Upper lobe of left lung (tissue), 6 donors: ENCODE results near the gene SORCS3. TPM values are rescaled to one million over a fixed set of nuclear protein-coding genes. Genes with fewer than 3 reads are reported as not detected.

Source experiments
- ATAC-seq, 2 donors: fragments of 200-7000 bp; cut with Tn5 transposase; one replicate each; pipeline ENCODE4 v1.9.1; 2022; ENCODE audit warnings: mild to moderate bottlenecking in 2 of 2, moderate library complexity in 2 of 2; ENCODE audit not compliant: low FRiP score in 2 of 2
- DNase-seq, 2 donors: peaks; one replicate each; pipeline ENCODE4 v3.0.0-alpha.2; 2019 to 2020
- H3K27ac ChIP-seq, 4 donors: fragments of 200-600 bp; sonication (generic); one replicate each; pipeline ENCODE4 v1.5.1; 2016 to 2019
- H3K27me3 ChIP-seq, 4 donors: fragments of 200-600 bp; sonication (generic); one replicate each; pipeline ENCODE4 v1.5.1; 2017 to 2019
- H3K36me3 ChIP-seq, 4 donors: fragments of 200-600 bp; sonication (generic); one replicate each; pipeline ENCODE4 v1.5.1; 2016 to 2019
- H3K4me1 ChIP-seq, 4 donors: fragments of 200-600 bp; sonication (generic); one replicate each; pipeline ENCODE4 v1.5.1; 2018 to 2019
- H3K4me3 ChIP-seq, 4 donors: fragments of 200-600 bp; sonication (generic); one replicate each; pipeline ENCODE4 v1.5.1; 2017 to 2019; ENCODE audit warnings: mild to moderate bottlenecking in 2 of 4, moderate library complexity in 1 of 4
- H3K9me3 ChIP-seq, 4 donors: fragments of 200-600 bp; sonication (generic); one replicate each; pipeline ENCODE4 v1.5.1; 2018 to 2019
- CTCF ChIP-seq, 6 experiments: fragments of 450-650 bp in 4 of 6; fragments of 200-600 bp in 2 of 6; sonication (generic) in 2 of 6; IDR thresholded peaks; one replicate each; pipeline ENCODE4 v1.5.1; 2016 to 2019; ENCODE audit warnings: antibody characterized with exemption in 6 of 6
- EP300 ChIP-seq, 4 donors: sonication (generic); formaldehyde crosslinking; IDR thresholded peaks; one replicate each; pipeline ENCODE4 v1.5.1; 2017; ENCODE audit warnings: antibody characterized with exemption in 4 of 4, control low read depth in 2 of 4
- POLR2A ChIP-seq, 4 donors: fragments of 450-650 bp; IDR thresholded peaks; one replicate each; pipeline ENCODE4 v1.5.1; 2016 to 2017; ENCODE audit warnings: antibody characterized with exemption in 4 of 4, mild to moderate bottlenecking in 2 of 4
- POLR2AphosphoS5 ChIP-seq, 2 donors: sonication (generic); formaldehyde crosslinking; IDR thresholded peaks; one replicate each; pipeline ENCODE4 v1.5.1; 2017; ENCODE audit warnings: antibody characterized with exemption in 2 of 2
- WGBS, 2 donors: methylation state at CpG; one replicate each; pipeline ENCODE4 v1.1.5; 2017 to 2018; 5-methylcytosine and 5-hydroxymethylcytosine counted together
- total RNA-seq, 6 donors: library from RNA; depleted of rRNA in 4 of 6; stranded (reverse); fragments of >200 nt in 4 of 6; gene quantifications; one replicate each; pipeline versions ENCODE4 v1.1.0 to v1.2.1, GENCODE V29; 2016 to 2021
- donor health status: DM: no; HTN: no; CAD: no; lungs with moderate emphysema.
- donor health status: DM: no; HTN: yes; CAD: no; lungs with severe emphysema.

Gene SORCS3
- total RNA-seq, 6 donors from 2014 or later = not detected

GRCh38 chr10:105109164-105109563 is 468.1 kb downstream of the SORCS3 start:
- H3K4me3 ChIP-seq = no peak overlapping the region
- H3K27me3 ChIP-seq = no peaks in the 10 kb centered on the region
- DNase-seq (no peak), ATAC-seq (no peak)
- no peaks in the 10 kb centered on the region for H3K4me1 ChIP-seq
- no peak overlapping the region for H3K27ac ChIP-seq
- TF ChIP-seq EP300 (IDR thresholded peaks at IDR 0.05) (no peak), CTCF (IDR thresholded peaks at IDR 0.05) (no peak), POLR2A (IDR thresholded peaks at IDR 0.05) (no peak), POLR2AphosphoS5 (IDR thresholded peaks at IDR 0.05) (no peak)
- WGBS, 2 donors = 85 to 94% methylated on average over 1 of the region's 1 CpG
- H3K9me3 ChIP-seq = no peaks in the 10 kb centered on the region
- H3K36me3 ChIP-seq = no peaks in the 10 kb centered on the region

- ATAC-seq (no peak), DNase-seq (no peak)
- Histone ChIP-seq H3K4me3 (no peak overlapping the region), H3K9me3 (no peaks in the 10 kb centered on the region), H3K27me3 (no peaks in the 10 kb centered on the region), H3K36me3 (no peaks in the 10 kb centered on the region), H3K27ac (no peak overlapping the region), H3K4me1 (no peaks in the 10 kb centered on the region)
- no peak for TF ChIP-seq CTCF (IDR thresholded peaks at IDR 0.05)
- no peak for TF ChIP-seq POLR2A (IDR thresholded peaks at IDR 0.05)
- TF ChIP-seq EP300 (IDR thresholded peaks at IDR 0.05) = no peak
- no peak for TF ChIP-seq POLR2AphosphoS5 (IDR thresholded peaks at IDR 0.05)
- WGBS, 2 donors = 40 to 44% methylated on average over 6 of the region's 6 CpGs
Measured at GRCh38 chr10:105112862-105113261, 471.8 kb downstream of the SORCS3 start.

- no peaks in the 10 kb centered on the region for H3K36me3 ChIP-seq
- no peaks in the 10 kb centered on the region for H3K27me3 ChIP-seq
- H3K4me3 ChIP-seq = no peak overlapping the region
- 58 to 76% methylated on average over 3 of the region's 3 CpGs for WGBS, 2 donors
- H3K9me3 ChIP-seq = no peaks in the 10 kb centered on the region
- H3K27ac ChIP-seq = no peak overlapping the region
- no peak for DNase-seq
- TF ChIP-seq POLR2AphosphoS5 (IDR thresholded peaks at IDR 0.05) (no peak), CTCF (IDR thresholded peaks at IDR 0.05) (no peak), POLR2A (IDR thresholded peaks at IDR 0.05) (no peak), EP300 (IDR thresholded peaks at IDR 0.05) (no peak)
- H3K4me1 ChIP-seq = no peaks in the 10 kb centered on the region
- no peak for ATAC-seq
Measured at GRCh38 chr10:105113666-105114065, 472.6 kb downstream of the SORCS3 start.

- Histone ChIP-seq H3K9me3 (no peaks in the 10 kb centered on the region), H3K36me3 (no peaks in the 10 kb centered on the region), H3K4me3 (no peak overlapping the region), H3K27ac (no peak overlapping the region), H3K27me3 (no peaks in the 10 kb centered on the region), H3K4me1 (no peaks in the 10 kb centered on the region)
- 60 to 74% methylated on average over 3 of the region's 3 CpGs for WGBS, 2 donors
- no peak for ATAC-seq
- DNase-seq = no peak
- TF ChIP-seq POLR2AphosphoS5 (IDR thresholded peaks at IDR 0.05) (no peak), EP300 (IDR thresholded peaks at IDR 0.05) (no peak), POLR2A (IDR thresholded peaks at IDR 0.05) (no peak), CTCF (IDR thresholded peaks at IDR 0.05) (no peak)
Measured at GRCh38 chr10:105121743-105122142, 480.7 kb downstream of the SORCS3 start.

- TF ChIP-seq POLR2AphosphoS5 (IDR thresholded peaks at IDR 0.05) (no peak), EP300 (IDR thresholded peaks at IDR 0.05) (no peak), CTCF (IDR thresholded peaks at IDR 0.05) (no peak), POLR2A (IDR thresholded peaks at IDR 0.05) (no peak)
- ATAC-seq (no peak), DNase-seq (no peak)
- H3K27ac ChIP-seq = no peak overlapping the region
- H3K4me3 ChIP-seq = no peak overlapping the region
- 73 to 85% methylated on average over 4 of the region's 4 CpGs for WGBS, 2 donors
- no peaks in the 10 kb centered on the region for H3K36me3 ChIP-seq
- H3K9me3 ChIP-seq = no peaks in the 10 kb centered on the region
- H3K4me1 ChIP-seq = no peaks in the 10 kb centered on the region
- no peaks in the 10 kb centered on the region for H3K27me3 ChIP-seq
Measured at GRCh38 chr10:105128111-105128510, 487.0 kb downstream of the SORCS3 start.
